GM12878 (cell line): ENCODE data around the gene DNAJB6.

Experiments used
- POLR2A ChIP-seq: IDR thresholded peaks from 2 replicates; pipeline ENCODE4 v1.6.1; 2011; ENCODE audit warnings: low read depth, mild to moderate bottlenecking, low read length
- SRF ChIP-seq, 2 experiments: IDR thresholded peaks; 2 replicates each; pipeline ENCODE4 v1.6.1; 2011; ENCODE audit warnings: low read depth in 2 of 2, low read length in 2 of 2, mild to moderate bottlenecking in 1 of 2, moderate library complexity in 1 of 2
- TF ChIP-seq, protein P1 (sequence below), 3 experiments: IDR thresholded peaks in 2 of 3; conservative IDR thresholded peaks in 1 of 3; 2 replicates each; pipeline ENCODE4 v1.5.1; 2011; ENCODE audit warnings: low read depth in 3 of 3, low read length in 3 of 3, mild to moderate bottlenecking in 3 of 3, control low read depth in 2 of 3, moderate library complexity in 2 of 3, inconsistent platforms in 1 of 3, mixed read lengths in 1 of 3; ENCODE audit not compliant: control insufficient read depth in 2 of 3, insufficient read depth in 1 of 3; ENCODE audit errors: extremely low read depth in 1 of 3

DNA sequence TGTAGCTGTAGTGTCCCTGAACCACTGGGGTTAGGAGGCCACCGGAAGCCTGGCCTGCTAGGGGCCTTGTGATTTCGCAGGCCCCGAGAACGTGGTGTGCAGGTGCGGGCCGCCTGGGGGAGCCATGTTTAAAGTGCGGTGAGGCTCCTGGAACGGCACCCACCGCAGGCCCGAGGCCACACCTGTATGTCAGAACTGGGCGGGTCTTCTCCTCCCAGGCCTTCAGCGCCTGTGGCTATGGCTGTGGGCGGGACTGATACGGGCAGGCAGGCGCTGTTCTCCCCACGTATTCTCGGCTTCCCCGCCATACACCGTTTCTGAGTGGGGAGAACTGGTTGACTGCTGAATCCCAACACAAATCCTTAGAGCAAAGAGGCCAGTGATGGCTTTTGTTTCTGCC lies 74.8 kb downstream of the DNAJB6 start:
- no peak for TF ChIP-seq POLR2A
- TF ChIP-seq SRF (IDR thresholded peaks at IDR 0.05; ENCODE audit: low read depth in 2 of 2, low read length in 2 of 2) = no peak
- TF ChIP-seq, protein P1, sequence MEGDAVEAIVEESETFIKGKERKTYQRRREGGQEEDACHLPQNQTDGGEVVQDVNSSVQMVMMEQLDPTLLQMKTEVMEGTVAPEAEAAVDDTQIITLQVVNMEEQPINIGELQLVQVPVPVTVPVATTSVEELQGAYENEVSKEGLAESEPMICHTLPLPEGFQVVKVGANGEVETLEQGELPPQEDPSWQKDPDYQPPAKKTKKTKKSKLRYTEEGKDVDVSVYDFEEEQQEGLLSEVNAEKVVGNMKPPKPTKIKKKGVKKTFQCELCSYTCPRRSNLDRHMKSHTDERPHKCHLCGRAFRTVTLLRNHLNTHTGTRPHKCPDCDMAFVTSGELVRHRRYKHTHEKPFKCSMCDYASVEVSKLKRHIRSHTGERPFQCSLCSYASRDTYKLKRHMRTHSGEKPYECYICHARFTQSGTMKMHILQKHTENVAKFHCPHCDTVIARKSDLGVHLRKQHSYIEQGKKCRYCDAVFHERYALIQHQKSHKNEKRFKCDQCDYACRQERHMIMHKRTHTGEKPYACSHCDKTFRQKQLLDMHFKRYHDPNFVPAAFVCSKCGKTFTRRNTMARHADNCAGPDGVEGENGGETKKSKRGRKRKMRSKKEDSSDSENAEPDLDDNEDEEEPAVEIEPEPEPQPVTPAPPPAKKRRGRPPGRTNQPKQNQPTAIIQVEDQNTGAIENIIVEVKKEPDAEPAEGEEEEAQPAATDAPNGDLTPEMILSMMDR (IDR thresholded peaks at IDR 0.05 in 2 of 3, conservative IDR thresholded peaks at IDR 0.05 in 1 of 3; ENCODE audit: control insufficient read depth in 2 of 3, extremely low read depth in 1 of 3, insufficient read depth in 1 of 3, low read depth in 3 of 3, low read length in 3 of 3) = no peak
